NAMALWA (cell line): ENCODE data around the gene NAA35.
"Not testable (repeated sequence)": the region's sequence is repeated elsewhere in the genome, so short reads cannot be mapped to it uniquely, and the experiment has no call there.

Experiments used
- DNase-seq: peaks from one replicate; pipeline ENCODE4 v3.0.0-alpha.2; 2015; ENCODE audit warnings: low spot score

NAA35 gene

DNA sequence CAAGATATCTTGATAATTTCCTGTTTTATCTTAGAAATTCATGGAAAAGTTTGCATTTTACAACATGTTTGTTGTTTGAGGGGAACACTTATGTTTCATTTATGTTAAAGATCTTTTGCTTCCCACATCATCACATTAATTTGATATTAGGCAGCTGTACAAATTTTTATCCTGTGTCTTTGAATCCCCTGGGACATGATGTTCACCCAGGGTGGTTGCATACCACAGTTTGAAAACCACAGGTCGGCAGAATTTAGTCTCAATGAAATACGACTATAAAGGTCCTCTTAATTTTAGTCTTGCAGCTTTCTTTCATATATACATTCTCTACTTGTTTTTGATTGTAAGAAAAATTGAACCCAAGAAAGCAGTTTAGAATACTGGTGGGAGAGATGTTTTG is 3.7 kb downstream of the NAA35 start:
- DNase-seq = no peak

DNA sequence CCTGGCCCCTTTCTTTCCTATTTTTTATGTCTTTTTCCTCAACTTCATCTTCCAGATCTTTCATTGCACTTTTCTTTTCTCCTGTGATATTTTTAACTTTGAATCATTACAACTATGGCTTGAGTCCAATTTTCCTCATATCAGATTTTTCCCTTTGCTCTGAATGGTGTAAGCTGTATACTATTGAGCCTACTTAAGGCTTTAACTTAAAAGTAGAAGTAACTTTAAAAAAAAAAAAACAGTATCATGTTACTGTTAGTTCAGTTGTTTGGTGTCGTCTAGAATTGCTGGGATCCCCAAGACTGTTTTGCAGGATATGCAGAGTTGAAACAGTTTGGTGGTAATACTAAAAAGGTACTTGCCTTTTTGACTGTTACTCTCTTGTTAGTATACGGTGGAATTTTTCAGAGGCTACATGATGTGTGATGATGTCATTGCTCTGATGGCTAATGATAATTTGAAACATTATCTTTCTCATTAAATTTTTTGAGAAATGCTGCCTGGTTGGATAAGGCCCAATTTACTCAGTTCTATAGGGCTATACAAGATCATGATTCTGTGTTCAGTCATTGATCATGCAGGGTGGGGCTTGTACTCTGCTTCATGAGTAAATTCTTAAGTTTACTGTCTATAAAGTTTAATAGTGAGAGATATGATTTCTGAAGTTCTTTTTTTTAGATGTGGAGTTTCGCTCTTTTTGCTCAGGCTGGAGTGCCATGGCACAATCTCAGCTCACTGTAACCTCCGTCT is 8.8 kb downstream of the NAA35 start:
- DNase-seq = no peak

DNA sequence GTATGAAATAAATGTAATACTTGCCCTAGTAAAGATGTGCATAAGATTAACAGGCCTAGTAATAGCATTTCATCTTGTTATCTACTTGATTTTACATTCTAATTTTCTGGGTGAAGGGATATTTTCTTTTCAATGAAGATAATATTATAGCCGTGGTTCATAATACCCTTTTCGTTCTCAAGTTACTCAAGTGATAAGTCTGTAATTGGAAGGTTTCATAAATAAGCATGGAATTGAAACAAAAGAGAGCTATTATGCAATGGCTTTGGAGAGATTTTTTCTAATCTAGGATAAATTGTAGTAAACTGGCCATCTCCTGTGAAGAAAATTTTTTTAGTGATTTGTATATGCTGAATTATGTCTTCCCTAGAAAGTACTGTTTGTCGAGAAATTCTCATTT is 19.0 kb downstream of the NAA35 start:
- no peak for DNase-seq

DNA sequence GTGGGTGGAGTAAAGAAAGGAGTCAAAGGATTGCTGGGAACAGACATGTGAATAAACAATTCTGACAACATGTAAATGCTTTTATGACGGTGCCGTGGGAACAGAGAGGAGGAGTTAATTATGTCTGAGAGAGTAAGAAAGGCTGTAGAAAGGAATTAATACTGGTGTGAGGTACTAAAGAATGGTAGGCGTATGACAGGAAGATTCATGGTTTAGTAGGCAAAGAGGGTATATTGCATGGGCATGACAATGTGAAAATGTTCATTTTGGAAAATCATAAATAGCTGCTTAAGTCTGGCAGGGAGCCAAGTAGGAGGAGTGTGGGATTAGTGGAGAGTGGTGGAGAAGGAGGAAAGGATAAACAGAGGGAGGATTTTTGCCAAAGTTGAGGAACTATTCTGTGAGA is 19.7 kb downstream of the NAA35 start:
- DNase-seq = no peak

DNA sequence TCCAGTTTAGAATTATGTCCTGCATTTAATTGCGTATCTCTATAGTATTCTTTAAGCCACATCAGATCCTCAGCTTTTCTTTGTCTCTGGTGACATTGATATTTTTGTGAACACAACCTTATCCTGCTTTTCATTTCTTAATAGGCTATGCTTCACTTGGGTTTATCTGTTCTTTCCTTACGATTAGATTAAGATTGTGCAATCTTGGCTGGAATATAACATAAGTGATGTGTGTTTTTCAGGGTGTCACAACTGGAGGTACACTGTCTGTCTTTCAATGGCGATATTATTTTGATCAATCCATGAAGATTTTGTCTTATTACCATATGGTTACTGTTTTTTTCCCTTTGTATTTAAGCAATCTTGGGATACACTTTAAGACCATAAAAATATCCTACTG is 23.6 kb downstream of the NAA35 start:
- no peak for DNase-seq

DNA sequence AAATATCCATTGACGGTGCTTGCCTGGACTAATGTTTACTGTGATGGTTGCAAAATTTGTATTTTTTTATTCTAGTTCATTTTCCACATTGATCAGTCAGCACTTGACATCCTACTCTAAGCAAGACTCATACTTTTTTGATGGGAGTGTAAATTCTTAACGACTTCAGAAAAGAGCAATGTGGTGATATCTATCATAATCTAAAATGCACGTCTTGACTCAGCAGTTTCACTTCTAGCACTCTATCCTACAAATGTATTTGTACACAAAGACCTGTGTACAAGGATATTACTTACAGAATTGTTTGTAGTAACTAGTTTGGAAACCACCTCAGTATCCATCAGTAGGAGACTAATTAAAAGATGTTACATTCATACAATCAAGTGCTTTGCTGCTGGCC is 24.0 kb downstream of the NAA35 start:
- DNase-seq = no peak

DNA sequence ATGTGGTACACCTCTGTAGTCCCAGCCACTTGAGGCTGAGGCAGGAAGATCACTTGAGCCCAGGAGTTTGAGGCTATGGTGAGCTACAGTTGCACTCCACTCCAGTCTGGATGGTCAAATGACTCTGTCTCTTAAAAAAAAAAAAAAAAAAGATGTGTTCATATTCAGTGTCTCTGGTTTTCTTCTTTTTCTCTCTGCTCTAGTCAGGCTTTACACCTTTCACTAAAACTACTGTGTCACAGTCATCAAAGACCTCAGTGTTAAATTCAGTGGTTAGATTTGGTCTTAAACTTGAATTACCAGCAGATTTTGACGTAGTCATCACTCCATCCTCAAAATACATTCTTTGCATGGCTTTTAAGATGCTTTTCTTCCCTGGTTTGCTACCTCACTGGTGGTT is 28.8 kb downstream of the NAA35 start:
- no peak for DNase-seq

DNA sequence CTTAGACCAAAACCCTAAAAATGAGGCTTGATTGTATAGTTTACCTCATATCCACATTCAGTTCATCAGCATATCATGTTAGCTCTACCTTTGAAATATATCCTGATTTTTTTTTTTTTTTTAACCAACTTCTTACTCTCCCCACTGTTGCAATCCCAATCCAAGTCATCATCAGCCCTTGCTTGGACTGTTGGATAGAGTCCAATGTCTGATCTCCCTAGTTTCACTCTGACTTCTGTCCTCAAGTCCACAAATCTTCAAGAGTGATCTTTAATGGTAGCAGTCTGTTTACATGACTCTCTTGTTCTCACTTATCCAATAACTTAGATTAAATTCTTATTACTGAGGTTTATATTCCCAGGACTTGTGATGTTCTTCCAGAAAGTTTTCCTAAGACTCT is 30.8 kb downstream of the NAA35 start:
- no peak for DNase-seq

DNA sequence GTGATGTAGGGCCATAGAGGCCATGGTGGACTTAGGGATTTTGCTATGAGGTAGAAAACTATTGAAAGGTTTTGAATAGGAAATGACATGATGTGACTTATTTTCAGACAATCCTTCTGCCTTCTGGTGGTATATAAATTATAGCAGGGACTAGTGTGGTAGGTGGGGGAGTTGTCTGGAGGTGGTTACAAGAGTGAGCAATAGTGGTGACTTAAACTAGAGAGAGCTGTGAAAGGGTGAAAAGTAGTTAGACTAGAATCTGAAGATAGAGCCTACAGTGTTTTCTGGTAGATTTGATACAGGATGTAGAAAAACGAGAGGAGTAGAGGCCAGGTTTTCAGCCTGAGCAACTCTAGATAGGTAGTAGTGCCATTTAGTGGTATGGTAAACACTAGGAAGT is 32.3 kb downstream of the NAA35 start:
- no peak for DNase-seq

DNA sequence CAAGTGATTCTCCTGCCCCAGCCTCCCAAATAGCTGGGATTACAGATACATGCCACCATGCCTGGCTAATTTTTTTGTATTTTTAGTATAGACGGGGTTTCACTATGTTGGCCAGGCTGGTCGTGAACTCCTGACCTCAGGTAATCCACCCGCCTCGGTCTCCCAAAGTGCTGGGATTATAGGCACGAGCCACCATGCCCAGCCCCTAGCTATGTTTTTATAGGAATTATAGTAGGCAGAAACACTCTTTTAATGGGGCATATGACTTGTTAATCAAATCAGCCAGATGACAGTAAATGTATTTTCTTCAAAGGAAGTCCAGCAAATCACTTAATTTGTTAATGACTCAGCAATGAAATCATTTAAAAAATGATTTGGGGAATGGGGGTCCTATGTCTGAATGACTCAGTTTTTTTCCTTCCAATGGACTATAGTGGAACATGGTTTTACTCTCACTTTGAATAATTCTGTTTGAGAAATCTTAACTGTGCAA is 33.2 kb downstream of the NAA35 start:
- not testable (repeated sequence) for DNase-seq

DNA sequence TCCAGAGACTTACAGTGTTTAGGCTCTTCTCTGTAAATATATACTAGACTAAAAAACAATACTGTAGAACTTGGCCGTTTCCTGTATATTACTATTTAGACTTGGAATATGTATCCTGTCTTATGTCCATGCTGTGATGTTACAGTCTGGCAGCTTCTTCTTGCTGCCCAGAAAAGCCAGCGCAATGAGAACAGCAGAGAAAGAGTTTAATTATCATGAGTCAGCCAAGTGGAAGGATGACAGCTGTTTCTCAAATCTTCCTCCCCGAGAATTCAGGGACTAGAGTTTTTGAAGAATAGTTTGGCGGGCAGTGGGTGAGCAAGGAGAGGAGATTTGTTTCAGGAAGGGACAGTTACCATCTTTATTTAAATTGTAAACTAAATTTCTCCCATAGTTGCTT is 37.5 kb downstream of the NAA35 start:
- no peak for DNase-seq

DNA sequence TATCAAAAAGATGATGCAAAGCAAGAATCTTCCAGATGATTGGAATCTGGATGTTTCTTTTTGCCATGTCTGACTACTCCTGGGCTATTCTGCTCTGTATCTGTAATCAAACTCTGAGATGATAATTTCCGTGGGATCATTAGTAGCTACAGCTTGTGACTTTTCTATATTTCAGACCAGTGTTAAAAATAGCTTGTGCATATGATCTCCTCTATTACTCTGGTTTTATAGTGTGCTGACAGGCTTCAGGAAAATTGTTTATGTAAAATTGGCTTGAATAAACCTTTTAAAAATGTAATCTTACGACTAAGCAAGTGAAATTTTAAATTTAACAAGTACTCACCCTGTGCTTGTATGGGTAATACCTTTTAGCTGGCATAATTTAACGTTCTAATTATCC is 40.4 kb downstream of the NAA35 start:
- DNase-seq = no peak

DNA sequence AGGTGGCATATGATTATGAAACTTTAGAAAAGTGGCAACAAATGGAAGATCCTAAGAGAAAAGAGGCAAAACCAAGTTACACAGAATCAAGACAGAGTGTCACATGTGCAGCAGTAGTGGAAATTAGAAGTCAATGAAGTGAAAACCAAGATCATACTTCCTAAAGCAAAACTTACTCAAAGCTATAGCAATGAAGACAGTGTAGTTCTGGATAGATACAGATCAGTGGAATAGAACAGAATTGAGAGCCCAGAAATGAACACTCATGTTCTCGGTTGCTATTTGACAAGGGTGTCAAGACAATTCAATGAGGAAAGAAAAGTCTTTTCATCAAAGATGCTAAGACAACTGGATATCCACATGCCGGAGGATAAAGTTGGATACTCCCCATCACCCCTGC is 43.5 kb downstream of the NAA35 start:
- no peak for DNase-seq

DNA sequence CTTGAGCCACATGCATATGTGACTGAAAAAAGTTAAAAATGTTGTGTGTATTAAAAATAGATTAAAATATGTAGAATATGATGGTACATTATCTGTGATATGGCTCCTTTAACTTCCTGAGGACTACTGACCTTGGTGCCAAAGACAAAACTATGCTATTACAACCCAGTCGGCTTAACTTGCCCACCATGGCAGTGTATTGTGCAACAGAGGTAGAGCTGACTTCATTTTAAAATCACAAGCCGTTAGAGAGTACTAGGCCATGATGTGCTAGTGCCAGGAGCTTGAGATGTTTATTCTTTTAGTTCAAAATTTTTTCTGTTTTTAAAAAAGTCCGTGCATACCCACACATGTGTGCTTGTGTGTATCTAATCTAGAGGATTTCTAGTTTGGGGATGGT is 46.3 kb downstream of the NAA35 start:
- DNase-seq = no peak

DNA sequence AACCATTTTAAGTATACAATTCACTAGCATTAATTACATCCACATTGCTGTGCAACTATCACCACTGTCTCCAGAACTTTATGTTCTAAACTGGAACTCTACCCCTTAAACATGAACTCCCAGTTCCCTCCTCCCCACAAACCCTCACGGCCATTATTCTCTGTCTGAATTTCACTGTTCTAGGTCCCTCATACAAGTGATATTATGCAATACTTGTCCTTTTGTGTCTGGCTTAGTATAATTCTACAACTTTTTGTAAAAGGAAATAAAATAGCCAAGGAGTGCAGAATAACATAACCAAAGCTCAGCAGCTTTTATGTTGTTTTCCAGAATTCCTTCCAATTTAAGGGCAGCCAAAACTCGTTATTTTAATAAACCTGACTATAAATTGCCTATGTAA is 53.2 kb downstream of the NAA35 start:
- DNase-seq = no peak

DNA sequence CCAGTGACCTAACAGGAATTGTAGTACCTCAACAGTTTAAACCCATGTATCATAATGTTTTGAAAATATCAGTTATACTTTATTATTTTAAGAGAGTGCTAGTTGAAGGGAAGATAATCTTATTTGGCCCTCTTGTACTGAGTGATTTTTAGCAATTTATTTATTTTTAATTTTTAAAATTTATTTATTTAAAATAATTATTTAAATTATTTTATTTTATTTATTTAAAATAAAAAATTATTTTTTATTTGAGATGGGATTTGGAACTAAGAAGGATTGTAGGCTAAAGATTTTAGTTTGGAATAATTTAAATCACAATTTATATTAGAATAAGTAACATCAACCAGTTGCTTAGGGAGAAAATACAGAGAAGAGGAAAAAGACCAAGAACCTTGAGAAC is 54.2 kb downstream of the NAA35 start:
- no peak for DNase-seq

DNA sequence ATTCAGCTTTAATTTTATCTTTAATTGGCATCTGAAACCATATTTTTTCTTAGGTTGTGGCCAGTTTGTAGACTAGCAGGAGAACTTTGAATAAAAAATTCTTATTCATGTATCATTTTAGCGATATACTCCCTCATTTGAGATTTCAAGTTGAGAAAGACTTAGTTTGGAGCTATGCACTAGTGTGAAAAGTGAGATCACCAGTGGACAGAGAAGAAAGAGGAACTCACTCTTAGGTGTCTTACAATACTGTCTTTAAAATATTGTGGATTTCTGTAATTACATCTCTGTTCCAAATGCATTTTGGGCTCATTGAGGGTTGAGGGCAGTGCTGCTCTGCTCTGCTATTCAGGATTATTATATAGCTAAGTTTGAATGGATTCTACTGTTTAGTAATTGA is 54.7 kb downstream of the NAA35 start:
- no peak for DNase-seq

DNA sequence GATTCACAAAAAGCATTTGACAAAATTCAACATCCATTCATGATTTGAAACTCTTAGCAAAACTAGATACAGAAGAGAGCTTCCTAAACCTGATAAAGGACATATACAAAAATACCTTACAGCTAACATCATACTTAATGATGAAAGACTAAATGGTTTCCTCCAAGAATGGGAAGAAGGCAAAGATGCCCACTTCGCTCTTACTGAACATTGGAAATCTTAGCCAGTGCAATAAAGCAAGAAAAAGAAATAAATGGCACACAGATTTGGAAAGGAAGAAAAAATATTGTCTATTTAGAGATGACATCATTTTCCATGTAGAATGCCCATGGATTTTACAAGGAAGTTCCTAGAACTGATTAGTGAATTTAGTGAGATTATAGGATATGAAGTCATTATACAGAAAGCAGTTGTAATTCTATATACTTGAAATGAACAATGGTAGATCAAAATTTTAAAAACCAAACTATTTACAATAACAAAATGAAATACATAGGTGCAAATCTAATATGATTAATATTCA is 64.4 kb downstream of the NAA35 start:
- DNase-seq = no peak

DNA sequence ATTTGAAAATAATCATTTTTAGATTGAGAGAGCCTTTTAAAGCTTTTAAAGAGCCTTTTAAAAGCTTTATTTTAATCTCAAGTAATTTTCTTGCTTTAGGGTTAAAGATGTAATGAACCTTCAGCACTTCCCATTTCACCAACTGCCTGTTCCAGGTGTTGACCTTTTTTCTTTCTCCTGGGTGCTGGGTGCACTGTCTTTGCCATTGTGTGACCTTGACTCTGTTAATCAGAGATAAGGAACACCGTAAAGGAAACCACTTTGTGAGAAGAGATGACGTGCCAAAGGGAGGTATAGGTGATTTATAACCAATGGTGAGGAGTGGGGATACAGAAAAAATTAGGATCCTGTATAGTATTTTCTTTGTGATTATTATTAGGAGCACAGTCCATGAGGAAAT is 68.2 kb downstream of the NAA35 start:
- DNase-seq = no peak

DNA sequence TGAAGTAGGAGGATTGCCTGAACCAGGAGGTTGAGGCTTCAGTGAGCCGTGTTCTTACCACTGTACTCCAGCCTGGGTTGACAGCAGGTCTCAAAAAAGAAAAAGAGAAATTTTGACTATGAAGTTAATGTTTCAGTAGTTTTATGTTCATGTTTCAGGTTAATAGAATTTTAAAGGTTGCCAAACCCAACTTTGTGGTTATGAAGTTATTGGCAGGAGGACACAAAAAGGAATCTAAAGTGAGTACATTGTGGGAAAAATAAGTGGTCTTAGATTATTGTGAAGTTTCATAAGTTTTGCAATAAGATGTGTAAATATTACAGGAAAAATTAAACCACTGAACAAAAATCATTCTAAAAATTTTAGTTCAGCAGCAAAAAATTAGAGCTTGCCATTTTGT is 79.8 kb downstream of the NAA35 start:
- no peak for DNase-seq

DNA sequence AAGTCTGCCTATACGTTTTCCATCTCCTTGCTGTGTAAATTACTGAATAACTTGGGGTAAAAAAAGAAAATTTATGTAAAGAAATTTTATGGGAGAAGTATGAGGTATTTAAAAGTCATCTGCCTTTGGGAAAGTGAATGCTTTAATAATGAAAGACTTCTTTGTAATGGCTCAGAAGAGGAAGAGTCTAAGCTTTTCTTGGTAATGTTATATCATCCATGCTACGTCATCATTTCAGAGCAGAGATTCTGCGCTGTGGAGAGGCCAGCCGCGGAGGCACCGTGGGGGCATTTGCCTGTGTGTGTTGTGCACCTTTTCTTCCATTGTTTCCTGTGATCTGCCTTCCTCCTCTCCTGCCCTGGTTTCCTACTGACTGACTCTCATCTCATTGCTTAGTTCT is 80.2 kb downstream of the NAA35 start:
- no peak for DNase-seq

DNA sequence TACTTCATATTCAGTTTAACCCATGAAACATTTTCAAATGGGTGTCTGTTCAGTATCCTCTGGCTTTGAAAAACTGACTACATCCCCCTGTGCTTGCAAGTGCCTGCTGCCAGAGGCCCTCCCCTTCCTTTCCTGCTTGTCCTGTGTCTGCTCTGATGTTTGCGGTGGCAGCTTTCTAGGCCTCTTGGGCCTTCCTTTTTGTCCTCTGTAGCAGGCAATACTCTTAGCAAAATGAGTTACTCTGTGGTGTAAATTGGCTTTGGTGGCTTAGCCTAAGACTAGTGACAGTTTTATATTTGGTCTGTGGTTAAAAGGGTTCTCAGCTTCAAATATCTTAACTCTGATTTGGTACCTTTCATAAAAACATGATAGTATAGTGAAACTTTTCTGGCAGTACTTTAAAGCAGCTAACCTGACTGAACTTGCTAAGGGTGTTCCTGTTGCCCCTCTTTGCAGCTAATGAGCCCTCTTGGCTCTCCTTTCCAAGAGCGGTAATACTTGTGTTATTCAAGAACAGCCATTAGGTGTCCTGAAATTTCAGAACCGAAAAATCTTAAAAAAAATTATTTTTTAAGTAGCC is 81.8 kb downstream of the NAA35 start:
- DNase-seq = no peak

DNA sequence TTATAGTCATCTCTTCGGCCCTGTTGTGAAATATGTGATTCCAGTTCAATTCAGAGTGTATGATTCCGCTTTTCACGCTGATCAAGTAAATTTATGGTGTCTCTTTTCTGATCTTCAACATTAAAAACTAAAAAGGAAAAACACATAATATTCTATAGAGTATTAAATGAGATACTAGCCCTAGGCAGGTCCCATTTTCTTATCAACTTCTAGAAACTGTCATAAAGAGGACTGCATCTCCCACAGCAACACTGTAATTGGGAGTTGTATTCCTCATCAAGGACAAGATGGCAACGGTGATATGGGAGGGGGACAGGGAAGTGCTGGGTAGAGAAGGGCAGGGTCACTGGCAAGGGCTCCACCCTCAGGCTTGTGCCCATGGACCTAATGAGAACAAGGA is 86.8 kb downstream of the NAA35 start:
- no peak for DNase-seq
